Measurements from ENCODE around the gene GSTA2.
"Not testable (repeated sequence)": the region's sequence is repeated elsewhere in the genome, so short reads cannot be mapped to it uniquely, and the experiment has no call there.

Gene GSTA2

GRCh38 chr6:52718550-52718949, 44.7 kb downstream of the GSTA2 start:
- Histone ChIP-seq H2AFZ (no peak overlapping the region), H3K4me1 (no peaks in the 10 kb centered on the region), H3K27ac (no peak overlapping the region), H3K79me2 (no peaks in the 10 kb centered on the region), H3K4me3 (ENCODE audit: low read depth, low read length) (no peak overlapping the region), H3K4me2 (ENCODE audit: low read length) (no peak overlapping the region), H3K27me3 (ENCODE audit: control insufficient read depth, insufficient read depth, low read length) (no peaks in the 10 kb centered on the region), H3K9ac (no peak overlapping the region), H3K36me3 (ENCODE audit: control insufficient read depth, insufficient read depth, low read length) (no peaks in the 10 kb centered on the region), H3K9me3 (ENCODE audit: control insufficient read depth, low read length) (no peaks in the 10 kb centered on the region)
- no peak for TF ChIP-seq CTCF (IDR thresholded peaks at IDR 0.05)

GRCh38 chr6:52714761-52715160, 48.5 kb downstream of the GSTA2 start:
- H3K27me3 ChIP-seq (ENCODE audit: control insufficient read depth, insufficient read depth, low read length); H3K4me3 ChIP-seq (ENCODE audit: low read depth, low read length); H3K79me2 ChIP-seq; H3K9ac ChIP-seq; H3K9me3 ChIP-seq (ENCODE audit: control insufficient read depth, low read length); H3K4me2 ChIP-seq (ENCODE audit: low read length); H3K4me1 ChIP-seq; H3K36me3 ChIP-seq (ENCODE audit: control insufficient read depth, insufficient read depth, low read length); H3K27ac ChIP-seq; H2AFZ ChIP-seq: not testable (repeated sequence)

GRCh38 chr6:52712136-52712535, 51.1 kb downstream of the GSTA2 start:
- Histone ChIP-seq H2AFZ (no peak overlapping the region), H3K4me1 (no peaks in the 10 kb centered on the region), H3K9ac (no peak overlapping the region), H3K4me3 (ENCODE audit: low read depth, low read length) (no peak overlapping the region), H3K9me3 (ENCODE audit: control insufficient read depth, low read length) (no peaks in the 10 kb centered on the region), H3K36me3 (ENCODE audit: control insufficient read depth, insufficient read depth, low read length) (no peaks in the 10 kb centered on the region), H3K27me3 (ENCODE audit: control insufficient read depth, insufficient read depth, low read length) (no peaks in the 10 kb centered on the region), H3K4me2 (ENCODE audit: low read length) (no peak overlapping the region), H3K79me2 (no peaks in the 10 kb centered on the region), H3K27ac (no peak overlapping the region)
- no peak for TF ChIP-seq CTCF (IDR thresholded peaks at IDR 0.05)

- no peak for TF ChIP-seq CTCF (IDR thresholded peaks at IDR 0.05)
- Histone ChIP-seq H3K27me3 (ENCODE audit: control insufficient read depth, insufficient read depth, low read length) (no peaks in the 10 kb centered on the region), H3K4me3 (ENCODE audit: low read depth, low read length) (no peak overlapping the region), H3K4me1 (no peaks in the 10 kb centered on the region), H3K4me2 (ENCODE audit: low read length) (no peak overlapping the region), H3K36me3 (ENCODE audit: control insufficient read depth, insufficient read depth, low read length) (no peaks in the 10 kb centered on the region), H3K9me3 (ENCODE audit: control insufficient read depth, low read length) (no peaks in the 10 kb centered on the region), H3K79me2 (no peaks in the 10 kb centered on the region), H2AFZ (no peak overlapping the region), H3K27ac (no peak overlapping the region), H3K9ac (no peak overlapping the region)
Observed at GRCh38 chr6:52707963-52708680, 55.2 kb downstream of the GSTA2 start.

- H3K4me1 ChIP-seq, result no peaks in the 10 kb centered on the region
- H3K27ac ChIP-seq, result no peak overlapping the region
- no peak overlapping the region for H3K4me3 ChIP-seq (ENCODE audit: low read depth, low read length)
- no peaks in the 10 kb centered on the region for H3K36me3 ChIP-seq (ENCODE audit: control insufficient read depth, insufficient read depth, low read length)
- H2AFZ ChIP-seq, result no peak overlapping the region
- H3K9me3 ChIP-seq (ENCODE audit: control insufficient read depth, low read length), result no peaks in the 10 kb centered on the region
- no peaks in the 10 kb centered on the region for H3K27me3 ChIP-seq (ENCODE audit: control insufficient read depth, insufficient read depth, low read length)
- no peaks in the 10 kb centered on the region for H3K79me2 ChIP-seq
- no peak overlapping the region for H3K4me2 ChIP-seq (ENCODE audit: low read length)
- TF ChIP-seq CTCF (IDR thresholded peaks at IDR 0.05), result no peak
- H3K9ac ChIP-seq, result no peak overlapping the region
Observed at GRCh38 chr6:52706001-52706400, 57.3 kb downstream of the GSTA2 start.

- not testable (repeated sequence) for H3K4me3 ChIP-seq (ENCODE audit: low read depth, low read length); H3K4me1 ChIP-seq; H3K36me3 ChIP-seq (ENCODE audit: control insufficient read depth, insufficient read depth, low read length); H2AFZ ChIP-seq; H3K27ac ChIP-seq; H3K4me2 ChIP-seq (ENCODE audit: low read length); H3K79me2 ChIP-seq; H3K9me3 ChIP-seq (ENCODE audit: control insufficient read depth, low read length); H3K9ac ChIP-seq; H3K27me3 ChIP-seq (ENCODE audit: control insufficient read depth, insufficient read depth, low read length)
Observed at GRCh38 chr6:52704781-52705502, 58.3 kb downstream of the GSTA2 start.
